Measurements from ENCODE around the gene TBC1D22A. TPM values are rescaled to one million over a fixed set of nuclear protein-coding genes. Genes with fewer than 3 reads are reported as not detected.

The TBC1D22A gene
- total RNA-seq, 1 donor from 2014 or later, result 10.6 TPM

DNA sequence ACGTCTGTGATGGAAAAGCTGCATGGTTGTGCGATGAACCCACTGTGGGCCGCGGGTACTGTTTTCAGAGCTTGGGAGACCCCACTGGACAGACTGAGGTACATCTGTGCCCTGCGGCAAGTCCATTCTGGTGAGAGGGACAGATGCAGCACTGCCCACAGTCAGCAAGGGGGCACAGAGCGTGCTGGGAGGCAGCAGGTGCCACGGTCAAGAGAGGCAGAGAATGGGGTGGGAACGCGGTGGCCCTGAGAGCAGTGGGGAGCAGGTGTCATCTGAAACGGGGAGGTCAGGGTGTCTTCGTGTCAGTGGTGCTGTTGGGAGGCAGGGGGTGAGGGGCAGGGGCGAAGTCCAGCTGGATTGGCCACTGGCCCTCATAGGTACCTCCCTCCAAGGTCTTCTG lies 32.0 kb downstream of the TBC1D22A start:
- no peak for TF ChIP-seq EZH2 (IDR thresholded peaks at IDR 0.05)
- TF ChIP-seq, protein P1, sequence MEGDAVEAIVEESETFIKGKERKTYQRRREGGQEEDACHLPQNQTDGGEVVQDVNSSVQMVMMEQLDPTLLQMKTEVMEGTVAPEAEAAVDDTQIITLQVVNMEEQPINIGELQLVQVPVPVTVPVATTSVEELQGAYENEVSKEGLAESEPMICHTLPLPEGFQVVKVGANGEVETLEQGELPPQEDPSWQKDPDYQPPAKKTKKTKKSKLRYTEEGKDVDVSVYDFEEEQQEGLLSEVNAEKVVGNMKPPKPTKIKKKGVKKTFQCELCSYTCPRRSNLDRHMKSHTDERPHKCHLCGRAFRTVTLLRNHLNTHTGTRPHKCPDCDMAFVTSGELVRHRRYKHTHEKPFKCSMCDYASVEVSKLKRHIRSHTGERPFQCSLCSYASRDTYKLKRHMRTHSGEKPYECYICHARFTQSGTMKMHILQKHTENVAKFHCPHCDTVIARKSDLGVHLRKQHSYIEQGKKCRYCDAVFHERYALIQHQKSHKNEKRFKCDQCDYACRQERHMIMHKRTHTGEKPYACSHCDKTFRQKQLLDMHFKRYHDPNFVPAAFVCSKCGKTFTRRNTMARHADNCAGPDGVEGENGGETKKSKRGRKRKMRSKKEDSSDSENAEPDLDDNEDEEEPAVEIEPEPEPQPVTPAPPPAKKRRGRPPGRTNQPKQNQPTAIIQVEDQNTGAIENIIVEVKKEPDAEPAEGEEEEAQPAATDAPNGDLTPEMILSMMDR (IDR thresholded peaks at IDR 0.05), result no peak
- no peak for TF ChIP-seq EZH2phosphoT487 (IDR thresholded peaks at IDR 0.05)
- no peaks in the 10 kb centered on the region for H3K9me3 Mint-ChIP-seq
- H3F3A ChIP-seq (ENCODE audit: low read depth), result no peaks in the 10 kb centered on the region
- H3K27ac Mint-ChIP-seq, result peak overlapping the region; percentile 60
- no peak for DNase-seq (ENCODE audit: low spot score)
- no peaks in the 10 kb centered on the region for H3K36me3 Mint-ChIP-seq
- peaks cover 5% of the 10 kb centered on the region for H4K20me1 ChIP-seq (ENCODE audit: low read depth)
- H3K79me2 ChIP-seq (ENCODE audit: low read depth), result no peaks in the 10 kb centered on the region
- no peak overlapping the region for H3K27ac ChIP-seq
- H3K4me1 ChIP-seq, result no peaks in the 10 kb centered on the region
- H3K4me1 Mint-ChIP-seq, result peaks cover 6% of the 10 kb centered on the region
- H3K4me3 Mint-ChIP-seq, result no peak overlapping the region
- H2AFZ ChIP-seq (replicated peaks), result no peak overlapping the region
- H3K4me3 ChIP-seq, result no peak overlapping the region
- peaks cover 4% of the 10 kb centered on the region for H3K27me3 Mint-ChIP-seq (ENCODE audit: insufficient read depth, low read depth)
- H3K9me3 ChIP-seq (ENCODE audit: low read depth), result no peaks in the 10 kb centered on the region
- H3K36me3 ChIP-seq, result no peaks in the 10 kb centered on the region
- H3K27me3 ChIP-seq, result no peaks in the 10 kb centered on the region
- no peak overlapping the region for H3K4me2 ChIP-seq
- no peak overlapping the region for H3K9ac ChIP-seq

GRCh38 chr22:46795140-46795539 lies 32.7 kb downstream of the TBC1D22A start:
- Histone ChIP-seq H3K4me3 (no peak overlapping the region), H3K9me3 (ENCODE audit: low read depth) (no peaks in the 10 kb centered on the region), H3K79me2 (ENCODE audit: low read depth) (no peaks in the 10 kb centered on the region), H3K4me1 (no peaks in the 10 kb centered on the region), H3K27ac (no peak overlapping the region), H3K36me3 (no peaks in the 10 kb centered on the region), H2AFZ (replicated peaks) (no peak overlapping the region), H3K4me2 (no peak overlapping the region), H3K9ac (no peak overlapping the region), H3K27me3 (no peaks in the 10 kb centered on the region), H4K20me1 (ENCODE audit: low read depth) (peaks cover 5% of the 10 kb centered on the region), H3F3A (ENCODE audit: low read depth) (no peaks in the 10 kb centered on the region)
- no peak overlapping the region for H3K4me3 Mint-ChIP-seq
- H3K27me3 Mint-ChIP-seq (ENCODE audit: insufficient read depth, low read depth), result peaks cover 4% of the 10 kb centered on the region
- no peak for DNase-seq (ENCODE audit: low spot score)
- H3K27ac Mint-ChIP-seq, result no peak overlapping the region
- H3K9me3 Mint-ChIP-seq, result no peaks in the 10 kb centered on the region
- peaks cover 3% of the 10 kb centered on the region for H3K36me3 Mint-ChIP-seq
- H3K4me1 Mint-ChIP-seq, result peaks cover 6% of the 10 kb centered on the region
- TF ChIP-seq EZH2 (IDR thresholded peaks at IDR 0.05) (no peak), EZH2phosphoT487 (IDR thresholded peaks at IDR 0.05) (no peak)
- TF ChIP-seq, protein P1 (IDR thresholded peaks at IDR 0.05), result no peak

GRCh38 chr22:46795845-46796565 lies 33.6 kb downstream of the TBC1D22A start:
- no peak for DNase-seq (ENCODE audit: low spot score)
- Mint-ChIP-seq H3K36me3 (peaks cover 6% of the 10 kb centered on the region), H3K4me3 (no peak overlapping the region), H3K9me3 (no peaks in the 10 kb centered on the region), H3K4me1 (peaks cover 6% of the 10 kb centered on the region), H3K27ac (no peak overlapping the region), H3K27me3 (ENCODE audit: insufficient read depth, low read depth) (peaks cover 6% of the 10 kb centered on the region)
- Histone ChIP-seq H2AFZ (replicated peaks) (no peak overlapping the region), H3K4me3 (no peak overlapping the region), H3K4me2 (no peak overlapping the region), H3F3A (ENCODE audit: low read depth) (no peaks in the 10 kb centered on the region), H3K4me1 (no peaks in the 10 kb centered on the region), H3K36me3 (no peaks in the 10 kb centered on the region), H3K27me3 (no peaks in the 10 kb centered on the region), H4K20me1 (ENCODE audit: low read depth) (peaks cover 5% of the 10 kb centered on the region), H3K79me2 (ENCODE audit: low read depth) (no peaks in the 10 kb centered on the region), H3K9me3 (ENCODE audit: low read depth) (no peaks in the 10 kb centered on the region), H3K27ac (no peak overlapping the region), H3K9ac (no peak overlapping the region)
- TF ChIP-seq, protein P1 (IDR thresholded peaks at IDR 0.05), result no peak
- TF ChIP-seq EZH2phosphoT487 (IDR thresholded peaks at IDR 0.05), result no peak
- TF ChIP-seq EZH2 (IDR thresholded peaks at IDR 0.05), result no peak

Measured in neural progenitor cell (in vitro differentiated cells).